ENCODE data around the gene RANBP9. TPM values are rescaled to one million over a fixed set of nuclear protein-coding genes. Genes with fewer than 3 reads are reported as not detected.

Gene RANBP9
- total RNA-seq, 1 experiment from 2014 or later: 57.4 TPM

- TF ChIP-seq, protein P1, sequence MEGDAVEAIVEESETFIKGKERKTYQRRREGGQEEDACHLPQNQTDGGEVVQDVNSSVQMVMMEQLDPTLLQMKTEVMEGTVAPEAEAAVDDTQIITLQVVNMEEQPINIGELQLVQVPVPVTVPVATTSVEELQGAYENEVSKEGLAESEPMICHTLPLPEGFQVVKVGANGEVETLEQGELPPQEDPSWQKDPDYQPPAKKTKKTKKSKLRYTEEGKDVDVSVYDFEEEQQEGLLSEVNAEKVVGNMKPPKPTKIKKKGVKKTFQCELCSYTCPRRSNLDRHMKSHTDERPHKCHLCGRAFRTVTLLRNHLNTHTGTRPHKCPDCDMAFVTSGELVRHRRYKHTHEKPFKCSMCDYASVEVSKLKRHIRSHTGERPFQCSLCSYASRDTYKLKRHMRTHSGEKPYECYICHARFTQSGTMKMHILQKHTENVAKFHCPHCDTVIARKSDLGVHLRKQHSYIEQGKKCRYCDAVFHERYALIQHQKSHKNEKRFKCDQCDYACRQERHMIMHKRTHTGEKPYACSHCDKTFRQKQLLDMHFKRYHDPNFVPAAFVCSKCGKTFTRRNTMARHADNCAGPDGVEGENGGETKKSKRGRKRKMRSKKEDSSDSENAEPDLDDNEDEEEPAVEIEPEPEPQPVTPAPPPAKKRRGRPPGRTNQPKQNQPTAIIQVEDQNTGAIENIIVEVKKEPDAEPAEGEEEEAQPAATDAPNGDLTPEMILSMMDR (conservative IDR thresholded peaks at IDR 0.05; ENCODE audit: low read depth, low read length): no peak
- no peak for TF ChIP-seq EZH2 (IDR thresholded peaks at IDR 0.05; ENCODE audit: borderline replicate concordance, low read depth, low read length, poor library complexity, severe bottlenecking)
- H3K4me1 ChIP-seq (ENCODE audit: insufficient read depth, low read length, poor library complexity, severe bottlenecking): no peaks in the 10 kb centered on the region
- H3K4me3 ChIP-seq (ENCODE audit: low read depth, low read length, poor library complexity, severe bottlenecking): no peak overlapping the region
- no peaks in the 10 kb centered on the region for H3K36me3 ChIP-seq (ENCODE audit: insufficient read depth, low read length, poor library complexity, severe bottlenecking)
- ChIA-PET CTCF (no interaction called here), POLR2A (ENCODE audit: low non-redundant PET) (no interaction called here)
- H3K27me3 ChIP-seq (replicated peaks; ENCODE audit: insufficient read depth, low read depth, low read length, poor library complexity): no peaks in the 10 kb centered on the region
- DNase-seq (ENCODE audit: low spot score): no peak
- intact Hi-C loops (cut with micrococcal nuclease; ENCODE audit: unreplicated experiment): no loop called here
- no TSS peak for BruUV-seq (replicated peaks)
- no peak overlapping the region for H3K27ac ChIP-seq (ENCODE audit: low read depth, low read length, poor library complexity, severe bottlenecking)
- no peaks in the 10 kb centered on the region for H3K9me3 ChIP-seq (ENCODE audit: low read depth, low read length, poor library complexity, severe bottlenecking)
Observed at GRCh38 chr6:13688692-13689196, 22.9 kb downstream of the RANBP9 start.

GRCh38 chr6:13687917-13688351 is 23.7 kb downstream of the RANBP9 start:
- CTCF ChIA-PET: no interaction called here
- no peak for TF ChIP-seq EZH2 (IDR thresholded peaks at IDR 0.05; ENCODE audit: borderline replicate concordance, low read depth, low read length, poor library complexity, severe bottlenecking)
- TF ChIP-seq, protein P1 (conservative IDR thresholded peaks at IDR 0.05; ENCODE audit: low read depth, low read length): no peak
- Histone ChIP-seq H3K27ac (ENCODE audit: low read depth, low read length, poor library complexity, severe bottlenecking) (no peak overlapping the region), H3K9me3 (ENCODE audit: low read depth, low read length, poor library complexity, severe bottlenecking) (no peaks in the 10 kb centered on the region), H3K4me1 (ENCODE audit: insufficient read depth, low read length, poor library complexity, severe bottlenecking) (no peaks in the 10 kb centered on the region), H3K36me3 (ENCODE audit: insufficient read depth, low read length, poor library complexity, severe bottlenecking) (no peaks in the 10 kb centered on the region), H3K27me3 (replicated peaks; ENCODE audit: insufficient read depth, low read depth, low read length, poor library complexity) (no peaks in the 10 kb centered on the region), H3K4me3 (ENCODE audit: low read depth, low read length, poor library complexity, severe bottlenecking) (no peak overlapping the region)
- POLR2A ChIA-PET (ENCODE audit: low non-redundant PET): no interaction called here
- DNase-seq (ENCODE audit: low spot score): no peak
- BruUV-seq (replicated peaks): no TSS peak
- intact Hi-C loops (cut with micrococcal nuclease; ENCODE audit: unreplicated experiment): no loop called here

GRCh38 chr6:13684855-13685254 is 26.8 kb downstream of the RANBP9 start:
- ChIA-PET POLR2A (ENCODE audit: low non-redundant PET) (no interaction called here), CTCF (no interaction called here)
- TF ChIP-seq EZH2 (IDR thresholded peaks at IDR 0.05; ENCODE audit: borderline replicate concordance, low read depth, low read length, poor library complexity, severe bottlenecking): no peak
- TF ChIP-seq, protein P1 (conservative IDR thresholded peaks at IDR 0.05; ENCODE audit: low read depth, low read length): no peak
- no peak for DNase-seq (ENCODE audit: low spot score)
- no peak overlapping the region for H3K4me3 ChIP-seq (ENCODE audit: low read depth, low read length, poor library complexity, severe bottlenecking)
- no peaks in the 10 kb centered on the region for H3K4me1 ChIP-seq (ENCODE audit: insufficient read depth, low read length, poor library complexity, severe bottlenecking)
- no peaks in the 10 kb centered on the region for H3K27me3 ChIP-seq (replicated peaks; ENCODE audit: insufficient read depth, low read depth, low read length, poor library complexity)
- no peaks in the 10 kb centered on the region for H3K36me3 ChIP-seq (ENCODE audit: insufficient read depth, low read length, poor library complexity, severe bottlenecking)
- H3K27ac ChIP-seq (ENCODE audit: low read depth, low read length, poor library complexity, severe bottlenecking): no peak overlapping the region
- H3K9me3 ChIP-seq (ENCODE audit: low read depth, low read length, poor library complexity, severe bottlenecking): peaks cover 4% of the 10 kb centered on the region
- intact Hi-C loops (cut with micrococcal nuclease; ENCODE audit: unreplicated experiment): no loop called here
- BruUV-seq (replicated peaks): no TSS peak
